Measurements from ENCODE around the gene CDC42EP2. TPM values are rescaled to one million over a fixed set of nuclear protein-coding genes. Genes with fewer than 3 reads are reported as not detected.

The CDC42EP2 gene
- total RNA-seq, 1 donor from 2014 or later, result 14.0 TPM

DNA sequence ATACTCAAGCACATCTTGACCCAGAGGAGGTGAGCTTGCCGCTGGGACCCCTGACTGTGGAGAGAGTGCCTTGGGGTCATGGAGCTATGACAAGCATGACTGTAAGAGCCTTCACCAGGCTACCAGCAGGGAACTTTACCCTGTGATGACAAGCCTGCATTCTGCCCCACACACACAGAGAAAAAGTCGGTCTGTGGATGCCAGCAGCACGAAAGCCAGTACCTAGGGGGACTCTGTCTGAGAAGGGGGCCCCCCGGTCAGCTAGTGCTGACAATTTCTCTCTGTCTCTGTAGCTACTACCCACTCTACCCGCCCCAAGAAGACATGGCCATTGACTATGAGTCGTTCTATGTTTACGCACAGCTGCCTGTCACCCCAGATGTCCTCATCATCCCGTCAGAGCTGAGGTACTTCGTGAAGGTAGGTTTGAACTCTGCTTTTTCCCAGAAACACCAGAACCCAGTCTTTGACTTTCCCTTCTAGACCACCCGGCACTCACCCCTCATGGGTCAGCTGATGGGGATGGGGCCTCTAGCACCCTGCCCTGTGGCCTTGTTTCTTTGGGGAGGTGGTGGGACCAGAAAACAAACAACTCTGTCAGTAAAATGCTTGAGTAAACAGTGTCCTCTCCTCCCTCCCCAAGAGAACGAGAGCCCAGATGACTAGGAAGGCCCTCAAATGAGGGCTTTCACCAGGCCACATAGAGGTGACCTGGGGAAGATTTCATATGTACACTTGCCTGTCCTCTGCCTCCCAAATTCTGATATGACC lies 18.9 kb upstream of the CDC42EP2 start:
- DNase-seq (no peak), ATAC-seq (ENCODE audit: poor library complexity) (no peak)
- intact Hi-C loops (cut with DNase I), result no loop called here

GRCh38 chr11:65297026-65297672 lies 17.5 kb upstream of the CDC42EP2 start:
- no peak for ATAC-seq (ENCODE audit: poor library complexity)
- DNase-seq, result peak; percentile 60
- intact Hi-C loops (cut with DNase I), result no loop called here

DNA sequence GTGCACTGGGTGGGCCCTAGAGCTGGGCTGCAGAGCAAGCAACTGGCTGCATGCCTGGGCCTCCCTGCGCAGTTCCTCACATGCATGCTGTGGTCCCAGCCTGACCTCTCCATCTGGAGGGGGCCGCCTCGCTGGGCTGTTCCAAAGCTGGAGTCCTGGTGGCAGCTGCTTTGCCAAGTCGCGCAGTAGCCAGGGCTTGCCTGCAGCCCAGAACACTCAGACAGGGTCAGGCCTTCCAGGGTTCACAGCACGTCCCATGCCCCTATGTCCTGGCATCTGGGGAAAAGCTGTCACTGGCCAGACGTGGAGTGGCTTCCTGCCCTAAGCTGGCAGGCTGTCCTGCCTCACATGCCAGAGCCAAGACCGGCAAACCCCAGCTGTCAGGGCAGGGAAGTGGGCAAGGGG lies 16.5 kb upstream of the CDC42EP2 start:
- ATAC-seq (ENCODE audit: poor library complexity) (peak; percentile 86), DNase-seq (peak; percentile 96)
- intact Hi-C loops (cut with DNase I), result no loop called here

- peak; percentile 54 for ATAC-seq (ENCODE audit: poor library complexity)
- peak; percentile 84 for DNase-seq
- intact Hi-C loops (cut with DNase I), result no loop called here
Measured at GRCh38 chr11:65298655-65299179, 15.9 kb upstream of the CDC42EP2 start.

GRCh38 chr11:65300621-65301275 lies 13.9 kb upstream of the CDC42EP2 start:
- intact Hi-C loops (cut with DNase I), result no loop called here
- DNase-seq, result peak; percentile 30

GRCh38 chr11:65301491-65302329 lies 13.0 kb upstream of the CDC42EP2 start:
- intact Hi-C loops (cut with DNase I), result no loop called here
- DNase-seq (peak; percentile 86), ATAC-seq (ENCODE audit: poor library complexity) (peak; percentile 41)

More at GRCh38 chr11:65300621-65301275, 13.9 kb upstream of the CDC42EP2 start:
- no peak for ATAC-seq (ENCODE audit: poor library complexity)

DNA sequence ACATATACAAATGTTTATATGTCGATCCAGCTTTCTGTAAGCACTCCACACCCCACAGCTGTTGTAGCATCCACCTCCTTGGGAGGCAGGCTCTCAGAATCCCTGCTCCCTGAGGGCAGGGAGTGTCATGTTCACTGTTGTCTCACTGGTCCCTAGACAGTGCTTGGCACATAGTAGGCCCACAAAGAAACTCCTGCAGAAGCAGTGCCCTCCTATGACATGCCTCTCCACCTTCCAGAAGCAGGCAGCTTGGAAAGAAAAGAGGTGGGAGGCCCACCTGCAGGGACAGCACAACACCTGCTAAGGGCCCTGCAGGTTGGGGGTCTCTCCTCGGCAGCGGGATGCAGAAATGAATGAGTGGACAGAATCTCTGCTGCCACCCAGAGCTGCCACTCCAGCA lies 11.1 kb upstream of the CDC42EP2 start:
- DNase-seq (peak; percentile 20), ATAC-seq (ENCODE audit: poor library complexity) (no peak)
- intact Hi-C loops (cut with DNase I), result no loop called here

DNA sequence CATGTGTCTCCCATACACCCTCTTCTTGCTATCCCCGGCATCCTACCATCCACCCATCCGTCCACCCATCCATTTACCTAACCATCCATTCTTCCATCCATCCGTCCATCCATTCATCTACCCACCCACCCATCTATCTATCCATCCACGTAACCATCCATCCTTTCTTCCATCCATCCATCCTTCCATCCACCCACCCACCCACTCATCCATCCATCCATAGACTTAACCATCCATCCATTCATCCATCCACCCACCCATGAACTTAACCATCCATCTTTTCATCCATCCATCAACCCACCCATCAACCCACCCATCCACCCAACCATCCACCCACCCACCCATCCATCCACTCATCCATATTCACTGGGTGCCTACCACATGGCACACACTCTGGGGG lies 10.6 kb upstream of the CDC42EP2 start:
- DNase-seq (no peak), ATAC-seq (ENCODE audit: poor library complexity) (no peak)
- intact Hi-C loops (cut with DNase I), result no loop called here

GRCh38 chr11:65304613-65305012 lies 10.1 kb upstream of the CDC42EP2 start:
- intact Hi-C loops (cut with DNase I), result no loop called here
- no peak for ATAC-seq (ENCODE audit: poor library complexity)
- DNase-seq, result peak; percentile 27

DNA sequence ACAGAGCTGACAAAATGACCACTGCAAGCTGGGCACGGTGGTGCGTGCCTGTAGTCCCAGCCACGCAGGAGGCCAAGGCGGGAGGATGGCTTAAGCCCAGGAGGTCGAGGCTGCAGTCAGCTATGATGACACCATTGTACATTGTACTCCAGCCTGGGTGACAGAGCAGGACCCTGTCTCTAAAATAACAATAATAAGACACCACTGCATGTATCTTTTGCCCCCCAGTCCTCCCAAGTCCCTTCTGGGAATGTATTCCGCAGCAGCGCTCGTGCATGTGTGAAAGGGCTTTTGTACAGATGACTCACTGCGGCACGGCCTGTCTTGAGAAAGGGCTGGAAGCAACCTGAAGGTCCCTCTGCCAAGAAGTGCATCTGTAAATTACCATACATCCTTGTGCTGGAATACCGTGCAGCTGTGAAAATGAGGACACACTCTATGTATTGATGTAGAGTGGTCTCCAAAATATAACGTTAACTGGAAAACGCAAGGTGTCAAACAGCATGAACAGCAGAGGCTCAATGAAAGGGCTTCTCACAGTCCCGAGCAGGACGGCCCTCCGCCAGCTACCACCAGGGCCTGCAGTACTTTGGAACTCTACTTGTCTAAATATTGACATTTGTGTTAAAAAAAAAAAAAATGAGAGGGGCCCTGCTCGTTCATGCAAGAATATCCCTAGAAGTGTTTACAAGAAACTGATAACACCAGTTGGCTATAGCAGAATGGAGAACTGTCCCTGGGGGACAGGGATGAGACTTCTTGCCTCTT lies 9.0 kb upstream of the CDC42EP2 start:
- ATAC-seq (ENCODE audit: poor library complexity) (no peak), DNase-seq (no peak)
- intact Hi-C loops (cut with DNase I), result no loop called here

DNA sequence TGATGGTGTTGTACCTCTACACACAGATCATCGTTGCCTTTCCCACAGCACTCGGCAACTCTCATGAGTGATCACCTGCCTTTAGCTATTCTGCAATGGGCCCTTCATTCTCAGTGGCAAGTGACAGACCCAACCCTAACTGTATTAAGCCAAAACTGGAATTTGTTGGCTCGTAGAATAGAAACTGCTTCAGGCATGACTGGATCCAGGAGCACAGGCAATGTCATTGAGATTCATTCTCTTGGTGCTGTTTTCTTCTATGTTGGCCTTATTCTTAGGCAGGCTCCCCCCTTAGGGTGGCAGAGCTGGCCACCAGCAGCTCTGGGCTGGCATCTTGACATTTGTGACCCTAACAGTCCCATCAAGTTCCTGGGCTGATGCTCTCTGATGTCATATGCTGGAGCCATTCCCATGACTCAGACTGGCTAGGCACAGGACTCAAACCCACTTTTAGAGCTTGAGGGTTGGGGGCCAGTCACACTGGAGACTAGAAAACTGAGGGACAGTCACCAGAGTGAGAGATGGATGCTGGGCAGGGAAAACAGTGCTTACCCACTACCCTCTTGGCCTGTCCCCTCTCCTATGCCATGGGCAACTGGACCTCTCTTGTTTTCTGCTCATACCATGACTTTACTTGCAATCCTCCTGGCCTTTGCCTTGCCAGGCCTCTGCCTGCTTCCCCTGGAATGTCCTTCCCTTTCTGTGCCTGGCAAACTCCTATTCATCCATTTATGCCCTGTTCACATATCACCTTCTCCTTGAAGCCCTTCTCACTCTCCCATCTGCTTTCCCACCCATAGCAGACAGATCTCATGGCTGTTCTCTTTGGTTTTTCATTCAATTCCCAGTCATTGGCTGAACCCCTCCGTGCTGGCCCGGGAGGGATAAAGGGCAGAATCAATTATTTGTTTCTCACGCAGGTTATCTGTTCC lies 7.1 kb upstream of the CDC42EP2 start:
- intact Hi-C loops (cut with DNase I), result no loop called here
- DNase-seq (no peak), ATAC-seq (ENCODE audit: poor library complexity) (no peak)

DNA sequence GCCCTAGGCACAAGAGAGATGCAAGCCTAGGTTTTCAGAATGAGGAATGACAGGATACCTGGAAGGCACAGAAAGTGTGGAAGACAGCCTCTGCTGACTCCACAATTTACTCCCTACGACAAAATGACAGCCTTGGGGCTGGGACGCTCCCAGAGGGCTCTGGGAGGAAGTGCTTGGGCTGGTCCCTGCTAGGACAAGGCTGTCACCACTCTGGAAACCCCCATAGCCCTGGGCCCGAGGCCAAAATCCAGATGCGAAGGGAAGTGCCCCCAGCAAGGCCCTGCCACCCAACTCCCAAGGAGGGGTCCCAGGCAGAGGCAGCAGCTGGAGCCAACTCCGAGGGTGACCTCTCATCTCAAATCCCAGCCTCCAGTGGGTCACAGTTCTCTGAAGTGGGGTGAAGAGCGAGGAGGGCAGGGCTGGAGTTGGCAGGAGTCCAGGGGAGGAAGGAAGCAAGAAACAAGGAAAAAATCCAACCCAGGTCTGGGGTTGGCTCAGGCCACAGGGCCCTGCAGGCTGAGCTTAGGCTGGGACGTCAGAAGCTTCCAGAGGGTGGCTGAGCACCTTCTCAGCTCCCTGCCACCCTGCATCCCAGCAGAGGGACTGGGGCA lies 6.3 kb upstream of the CDC42EP2 start:
- ATAC-seq (ENCODE audit: poor library complexity) (peak; percentile 18), DNase-seq (peak; percentile 70)
- intact Hi-C loops (cut with DNase I), result no loop called here

- intact Hi-C loops (cut with DNase I), result no loop called here
- DNase-seq (no peak), ATAC-seq (ENCODE audit: poor library complexity) (no peak)
Measured at GRCh38 chr11:65309006-65309405, 5.7 kb upstream of the CDC42EP2 start.

DNA sequence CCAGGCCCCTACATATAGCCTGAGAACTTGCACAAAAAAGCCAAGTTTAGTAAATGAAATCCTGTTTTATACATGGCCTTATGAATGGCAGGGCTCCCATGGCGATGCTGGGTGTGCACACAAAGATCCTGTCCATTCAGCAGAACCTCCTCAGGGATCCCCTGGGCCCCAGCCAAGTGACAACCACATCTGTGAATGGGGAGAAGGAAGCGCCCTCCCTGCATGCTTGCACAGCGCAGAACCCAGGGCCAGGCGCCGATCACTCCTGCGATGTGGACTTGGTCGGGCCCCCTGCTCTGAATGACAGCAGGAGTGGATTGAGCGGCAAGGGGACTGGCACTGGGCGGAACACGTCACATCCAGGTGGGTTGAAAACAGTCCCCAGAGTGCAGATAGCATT lies 4.5 kb upstream of the CDC42EP2 start:
- DNase-seq (peak; percentile 86), ATAC-seq (ENCODE audit: poor library complexity) (no peak)
- intact Hi-C loops (cut with DNase I), result no loop called here

- DNase-seq (peak; percentile 71), ATAC-seq (ENCODE audit: poor library complexity) (no peak)
- intact Hi-C loops (cut with DNase I), result no loop called here
Measured at GRCh38 chr11:65310736-65311135, 3.9 kb upstream of the CDC42EP2 start.

DNA sequence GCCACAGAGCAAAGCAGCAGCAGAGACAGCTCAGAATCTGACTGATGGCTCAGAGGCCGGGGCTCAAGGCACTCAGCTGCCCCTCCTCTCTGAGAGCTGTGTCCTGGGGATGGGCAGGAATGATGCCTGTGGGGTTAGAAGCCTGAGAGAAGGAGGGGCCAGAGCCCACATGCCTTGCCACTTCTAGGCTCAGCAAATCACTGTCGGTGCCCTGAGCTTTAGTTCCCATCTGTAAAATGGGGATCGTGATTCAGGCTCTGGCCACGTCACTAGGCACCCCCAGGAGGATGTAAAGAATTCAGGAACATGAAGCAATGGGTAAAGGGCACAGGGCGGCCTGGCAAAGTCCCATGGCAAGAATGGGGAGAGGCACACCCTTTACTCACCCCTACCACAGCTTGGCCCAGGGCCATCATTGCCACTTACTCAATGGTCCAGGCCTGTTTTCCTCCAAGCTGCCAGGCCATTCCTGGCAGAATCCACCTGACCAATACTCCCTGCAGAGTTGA lies 3.4 kb upstream of the CDC42EP2 start:
- no peak for ATAC-seq (ENCODE audit: poor library complexity)
- intact Hi-C loops (cut with DNase I), result no loop called here
- DNase-seq, result peak; percentile 73

All from Right ventricle myocardium superior (tissue), 1 donor.